ENCODE data around the gene MCRIP1.

Gene MCRIP1

DNA sequence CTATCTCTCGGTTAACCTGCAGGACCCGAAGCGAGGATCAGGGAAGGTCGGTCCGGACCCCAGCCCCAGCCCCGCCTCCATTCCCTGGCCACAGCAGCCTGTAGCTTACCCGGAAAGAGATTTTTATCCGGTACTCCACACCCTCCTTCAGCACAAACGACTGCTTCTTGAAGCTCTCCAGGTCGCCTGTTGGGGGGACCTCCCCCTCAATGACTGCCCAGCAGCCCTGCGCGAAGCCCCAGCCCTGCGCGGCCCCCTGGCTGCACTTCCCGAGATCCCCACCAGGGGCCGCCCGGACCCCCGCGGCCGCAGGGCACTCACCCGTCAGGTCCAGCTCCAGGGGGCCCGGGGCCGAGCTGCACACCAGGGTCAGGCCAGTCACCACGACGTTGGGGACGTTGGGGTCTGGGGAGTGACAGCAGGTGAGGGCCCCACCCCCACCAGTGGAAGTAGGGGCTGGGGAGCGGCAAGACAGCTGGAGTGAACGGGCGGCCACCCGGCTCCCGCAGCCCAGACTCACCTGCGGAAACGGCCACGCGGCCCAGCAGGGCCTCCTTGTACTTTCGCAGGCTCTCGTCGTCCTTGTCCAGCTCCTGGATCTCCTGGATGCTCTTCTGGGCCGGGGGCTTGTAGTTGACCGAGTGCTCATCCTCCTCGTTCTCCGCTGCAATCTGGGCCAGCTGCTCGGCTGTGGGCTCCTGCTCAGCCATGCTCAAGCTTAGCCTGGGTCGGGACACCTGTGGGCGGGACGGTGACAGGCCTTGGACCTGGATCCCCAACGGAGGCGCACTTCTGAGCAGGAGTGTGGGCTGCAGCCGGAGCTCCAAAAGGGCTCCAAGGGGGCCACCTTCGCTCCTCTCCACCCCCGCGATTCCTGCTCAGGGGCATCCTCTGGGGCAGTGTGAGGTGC, 36.4 kb upstream of the MCRIP1 start:
- peaks cover 55 to 63% (median 61%) of the 10 kb centered on the region in 11 experiments for H4K20me1 ChIP-seq
- no peaks in the 10 kb centered on the region for H3K9me3 ChIP-seq (replicated peaks in 1 of 11)
- H3K4me3 ChIP-seq = peak overlapping the region; percentile 76 to 99 (median 96)
- H3K4me1 ChIP-seq = peaks cover 58 to 80% (median 71%) of the 10 kb centered on the region in 10 experiments
- H3K36me3 ChIP-seq = peaks cover 24 to 53% (median 39%) of the 10 kb centered on the region in 11 experiments
- no peaks in the 10 kb centered on the region for H3K27me3 ChIP-seq
- H3K9ac ChIP-seq = peak overlapping the region; percentile 95 to 100 (median 100)
- H3K27ac ChIP-seq = peak overlapping the region; percentile 96 to 100 (median 100); a peak in 21 of 22 replicates
- TF ChIP-seq Cebpa-rat (IDR thresholded peaks at IDR 0.05) = no peak
- H3K4me2 ChIP-seq = peak overlapping the region; percentile 89 to 99 (median 97)

DNA sequence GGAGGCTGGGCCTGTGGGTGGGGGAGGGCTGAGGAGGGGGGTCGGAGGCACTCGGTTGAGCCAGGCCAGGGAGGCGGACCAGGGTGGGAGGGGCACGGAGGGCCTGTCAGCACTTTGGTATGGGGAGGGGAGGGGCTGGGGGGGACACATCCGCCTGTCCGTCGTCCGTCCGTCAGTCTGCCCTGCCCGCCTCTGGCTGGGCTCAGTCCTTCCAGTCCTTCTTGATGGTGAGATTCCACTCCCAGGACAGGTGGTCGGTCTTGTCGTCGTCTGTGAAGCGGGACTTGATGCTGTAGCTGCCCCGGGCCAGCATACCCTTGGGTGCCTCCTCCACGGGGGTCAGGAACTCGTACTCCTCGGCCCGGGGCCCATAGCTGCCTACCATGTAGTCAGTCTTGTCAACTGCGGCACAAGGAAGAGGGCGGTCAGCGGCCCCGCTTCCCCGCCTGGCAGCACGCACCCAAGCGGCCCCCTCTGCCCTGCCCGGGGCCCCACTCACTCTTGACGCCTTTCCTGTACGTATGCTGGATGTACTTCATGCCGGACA, 35.7 kb upstream of the MCRIP1 start:
- Histone ChIP-seq H3K9ac (peak overlapping the region; percentile 95 to 100 (median 100); a peak in 21 of 22 replicates), H4K20me1 (peaks cover 55 to 70% (median 68%) of the 10 kb centered on the region in 11 experiments), H3K36me3 (peaks cover 24 to 53% (median 42%) of the 10 kb centered on the region in 11 experiments), H3K4me3 (peak overlapping the region; percentile 76 to 99 (median 96)), H3K27me3 (no peaks in the 10 kb centered on the region), H3K27ac (peak overlapping the region in 8 of 11 experiments; percentile 40 to 100 (median 100); a peak in 8 of 22 replicates), H3K4me1 (peaks cover 65 to 85% (median 75%) of the 10 kb centered on the region in 10 experiments), H3K4me2 (peak overlapping the region; percentile 89 to 99 (median 97)), H3K9me3 (replicated peaks in 1 of 11) (no peaks in the 10 kb centered on the region)
- TF ChIP-seq Cebpa-rat (IDR thresholded peaks at IDR 0.05) = no peak

DNA sequence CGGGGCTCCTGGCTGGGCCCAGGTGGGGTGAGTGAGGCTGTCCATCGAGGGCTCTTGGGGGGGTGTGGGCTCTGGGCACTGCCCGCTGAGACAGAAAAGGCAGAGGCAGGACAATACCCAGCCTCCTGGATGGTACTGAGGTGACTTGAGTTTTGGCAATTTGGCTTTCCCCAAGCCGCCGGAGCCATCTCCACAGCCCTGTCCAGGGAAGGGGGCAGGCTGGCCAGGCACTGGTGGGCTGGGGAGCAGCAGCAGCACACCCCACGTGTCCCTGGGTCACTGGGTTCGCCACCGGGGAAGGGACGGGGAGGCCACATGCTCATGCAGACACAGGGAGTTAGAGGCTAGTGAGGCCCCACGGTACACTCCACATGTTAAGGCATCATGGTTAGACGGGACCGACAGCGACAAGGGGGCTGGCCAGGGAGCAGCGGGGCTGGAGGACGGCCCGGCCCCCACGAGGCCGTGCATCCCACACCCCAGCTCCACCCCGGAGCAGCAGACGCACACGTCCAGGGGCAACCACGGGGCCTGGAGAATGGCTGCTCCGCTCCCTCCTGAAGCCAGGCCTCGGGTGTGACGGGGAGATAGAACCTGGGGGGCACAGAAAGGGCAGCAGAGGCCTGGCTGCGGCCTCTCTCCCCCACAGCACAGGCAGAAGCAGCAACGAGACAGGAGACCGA, 35.0 kb upstream of the MCRIP1 start:
- Histone ChIP-seq H3K9me3 (replicated peaks in 1 of 11) (no peaks in the 10 kb centered on the region), H3K4me2 (peak overlapping the region; percentile 53 to 99 (median 68)), H3K4me1 (peaks cover 68 to 85% (median 78%) of the 10 kb centered on the region in 10 experiments), H3K27me3 (no peaks in the 10 kb centered on the region), H4K20me1 (peaks cover 55 to 75% (median 68%) of the 10 kb centered on the region in 11 experiments), H3K27ac (peak overlapping the region in 10 of 11 experiments; percentile 34 to 78 (median 55); a peak in 15 of 22 replicates), H3K4me3 (no peak overlapping the region), H3K9ac (peak overlapping the region; percentile 47 to 88 (median 60); a peak in 20 of 22 replicates), H3K36me3 (peaks cover 24 to 58% (median 46%) of the 10 kb centered on the region in 11 experiments)
- TF ChIP-seq Cebpa-rat (IDR thresholded peaks at IDR 0.05) = no peak

DNA sequence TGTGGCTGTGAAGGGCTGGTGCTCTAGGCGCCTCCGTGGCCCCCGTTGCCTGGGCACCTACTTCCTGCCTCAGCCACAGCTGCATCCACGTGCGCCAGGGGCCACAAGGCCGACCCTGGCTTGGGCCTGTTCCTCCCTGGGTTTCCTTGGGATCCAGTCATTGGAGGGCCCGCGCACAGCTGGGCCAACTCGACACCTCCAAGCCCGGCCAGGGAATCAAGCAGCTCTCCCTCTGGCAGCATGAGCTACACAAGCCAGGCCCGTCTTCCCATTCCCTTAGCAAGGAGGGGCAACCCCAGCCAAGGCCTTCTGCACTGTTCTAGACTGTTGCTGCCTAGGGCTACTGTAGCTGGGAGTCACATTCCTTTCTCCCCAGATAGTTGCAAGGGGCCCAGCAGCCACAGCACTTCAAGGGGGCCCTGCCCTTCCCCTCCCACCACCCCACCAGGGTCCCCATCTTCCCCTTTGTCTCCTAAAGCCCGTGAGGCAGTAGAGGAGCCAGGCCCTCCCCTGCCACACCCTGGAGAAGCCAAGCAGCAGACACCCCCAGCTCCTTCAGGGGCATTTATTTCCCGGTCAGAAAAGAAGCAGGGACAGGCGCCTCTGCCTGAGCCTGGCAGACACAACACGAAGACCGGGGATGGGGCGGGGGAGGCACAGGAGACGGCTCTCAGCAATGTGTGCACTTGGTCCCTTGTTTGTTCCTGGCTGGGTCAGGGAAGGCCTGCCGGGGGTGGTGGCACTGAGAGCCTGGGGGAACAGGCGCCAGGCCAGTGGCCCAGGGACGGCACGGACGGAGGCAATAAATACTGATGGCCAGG, 34.3 kb upstream of the MCRIP1 start:
- H3K4me1 ChIP-seq = peaks cover 68 to 85% (median 78%) of the 10 kb centered on the region in 10 experiments
- H3K4me2 ChIP-seq = peak overlapping the region; percentile 53 to 99 (median 68)

DNA sequence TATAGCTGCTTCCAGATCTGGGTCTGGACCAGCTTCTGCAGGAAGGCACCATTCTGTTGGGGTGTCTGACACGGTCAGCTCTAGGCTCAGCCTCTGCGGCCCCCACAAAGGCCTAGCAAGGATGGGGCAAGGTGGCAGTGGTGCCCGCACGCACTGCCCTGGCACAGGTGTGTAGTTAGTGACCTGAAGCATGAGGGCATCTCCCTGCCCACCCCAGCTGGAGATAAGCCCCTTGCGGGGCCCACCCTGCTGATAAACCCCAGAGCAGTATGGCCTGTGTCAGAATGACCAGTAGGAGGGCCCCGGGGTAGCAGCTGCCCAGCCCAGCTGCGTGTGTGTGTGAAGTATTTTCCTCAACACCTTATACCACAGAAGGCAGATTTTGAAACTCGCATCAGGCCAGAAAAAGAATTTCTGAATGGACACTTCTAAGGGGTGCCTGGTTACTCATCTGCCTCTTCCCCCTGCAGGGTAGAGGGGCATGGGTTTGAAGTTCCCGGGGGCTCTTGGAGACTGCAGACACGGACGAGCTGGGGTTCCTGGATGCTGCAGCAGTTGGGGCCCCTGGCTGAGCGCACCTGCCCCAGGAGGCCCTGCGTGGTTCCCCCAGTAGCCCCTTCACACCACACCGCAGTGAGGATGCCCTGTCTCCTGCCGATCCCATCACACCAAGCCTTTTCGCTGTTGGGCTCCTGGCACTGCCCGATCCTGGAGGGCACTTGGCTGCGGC, 33.5 kb upstream of the MCRIP1 start:
- H3K9me3 ChIP-seq (replicated peaks in 1 of 11) = no peaks in the 10 kb centered on the region
- H3K4me1 ChIP-seq = peaks cover 70 to 85% (median 80%) of the 10 kb centered on the region in 10 experiments
- peak overlapping the region; percentile 47 to 88 (median 60); a peak in 19 of 22 replicates for H3K9ac ChIP-seq
- peak overlapping the region in 10 of 11 experiments; percentile 34 to 78 (median 55); a peak in 19 of 22 replicates for H3K27ac ChIP-seq
- peaks cover 55 to 77% (median 68%) of the 10 kb centered on the region in 11 experiments for H4K20me1 ChIP-seq
- H3K27me3 ChIP-seq = no peaks in the 10 kb centered on the region
- no peak for TF ChIP-seq Cebpa-rat (IDR thresholded peaks at IDR 0.05)
- peak overlapping the region; percentile 53 to 99 (median 68) for H3K4me2 ChIP-seq
- peaks cover 24 to 63% (median 46%) of the 10 kb centered on the region in 11 experiments for H3K36me3 ChIP-seq
- 0 out of 20 replicates have a peak overlapping the region, but pooled peaks of 1 of the 10 experiments have one; percentile 1 for H3K4me3 ChIP-seq

More for the DNA sequence above, 34.3 kb upstream of the MCRIP1 start:
- Histone ChIP-seq H3K27ac (peak overlapping the region in 10 of 11 experiments; percentile 34 to 78 (median 55); a peak in 19 of 22 replicates), H3K4me3 (0 out of 20 replicates have a peak overlapping the region, but pooled peaks of 1 of the 10 experiments have one; percentile 1), H3K36me3 (peaks cover 24 to 63% (median 46%) of the 10 kb centered on the region in 11 experiments), H4K20me1 (peaks cover 55 to 77% (median 68%) of the 10 kb centered on the region in 11 experiments), H3K27me3 (no peaks in the 10 kb centered on the region), H3K9ac (peak overlapping the region; percentile 47 to 88 (median 60); a peak in 20 of 22 replicates), H3K9me3 (replicated peaks in 1 of 11) (no peaks in the 10 kb centered on the region)
- no peak for TF ChIP-seq Cebpa-rat (IDR thresholded peaks at IDR 0.05)

DNA sequence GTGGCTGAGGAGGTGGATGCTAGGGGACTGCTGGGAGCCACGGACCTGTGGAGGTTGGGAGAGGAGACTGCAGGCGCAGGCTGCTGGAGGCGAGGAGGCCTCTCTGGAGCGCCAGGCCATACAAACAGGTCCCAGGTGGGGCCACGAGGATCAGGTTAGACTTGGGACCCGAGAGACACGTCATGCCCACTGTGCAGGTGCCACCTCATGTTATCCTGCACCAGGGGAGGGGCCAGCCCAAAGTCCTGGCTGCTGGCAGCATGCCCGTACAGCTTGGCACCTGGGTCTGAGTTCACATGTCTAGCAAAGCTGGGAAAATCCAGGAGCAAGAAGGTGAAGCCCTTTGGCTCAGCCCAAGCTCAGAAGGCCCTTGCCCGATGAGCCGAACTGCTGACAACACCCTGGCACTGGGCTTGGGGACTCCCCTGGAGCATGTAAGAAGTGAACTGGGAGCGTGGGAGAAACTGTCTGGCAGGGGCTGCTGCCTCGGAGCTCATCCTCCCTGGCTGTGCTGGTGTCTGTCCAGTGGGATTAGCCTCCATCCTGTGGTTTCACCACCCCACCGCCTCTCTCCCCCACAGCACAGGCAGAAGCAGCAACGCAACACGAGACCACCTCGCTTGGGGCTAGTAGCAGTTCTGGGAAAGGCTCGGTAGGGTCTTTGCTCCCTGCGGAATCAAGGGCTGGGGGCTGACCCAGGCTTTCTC, 32.8 kb upstream of the MCRIP1 start:
- Histone ChIP-seq H3K27ac (peak overlapping the region in 8 of 11 experiments; percentile 6 to 78 (median 55); a peak in 11 of 22 replicates), H3K9me3 (replicated peaks in 1 of 11) (no peaks in the 10 kb centered on the region), H4K20me1 (peaks cover 55 to 77% (median 68%) of the 10 kb centered on the region in 11 experiments), H3K36me3 (peaks cover 24 to 63% (median 46%) of the 10 kb centered on the region in 11 experiments), H3K9ac (peak overlapping the region in 10 of 11 experiments; percentile 37 to 88 (median 58); a peak in 17 of 22 replicates), H3K4me1 (peaks cover 70 to 84% (median 81%) of the 10 kb centered on the region in 10 experiments), H3K4me3 (no peak overlapping the region), H3K27me3 (no peaks in the 10 kb centered on the region), H3K4me2 (peak overlapping the region; percentile 53 to 99 (median 68))
- no peak for TF ChIP-seq Cebpa-rat (IDR thresholded peaks at IDR 0.05)

DNA sequence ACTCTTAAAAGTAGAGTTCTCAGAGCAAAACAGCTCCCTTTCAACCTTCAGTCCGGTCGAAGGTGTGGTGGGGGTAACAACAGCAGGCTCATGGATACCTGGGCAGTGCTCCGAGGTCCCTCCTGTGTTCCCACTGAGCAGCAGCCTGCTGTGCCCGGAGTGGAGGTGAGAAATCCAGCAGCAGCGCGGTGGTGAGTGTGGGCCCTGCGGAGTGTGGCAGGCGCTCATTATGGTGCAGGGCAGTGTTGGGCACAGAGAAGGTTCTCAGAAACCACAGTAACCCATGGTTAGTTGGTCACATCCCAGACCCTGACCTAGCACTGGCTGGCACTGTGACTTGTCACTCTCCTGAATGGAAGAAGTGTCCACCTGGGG, 32.3 kb upstream of the MCRIP1 start:
- peak overlapping the region in 3 of 11 experiments; percentile 27 to 67 (median 55); a peak in 4 of 22 replicates for H3K27ac ChIP-seq
- no peaks in the 10 kb centered on the region for H3K9me3 ChIP-seq (replicated peaks in 1 of 11)
- H3K9ac ChIP-seq = peak overlapping the region in 10 of 11 experiments; percentile 37 to 88 (median 58); a peak in 10 of 22 replicates
- no peaks in the 10 kb centered on the region for H3K27me3 ChIP-seq
- no peak overlapping the region for H3K4me3 ChIP-seq
- peak overlapping the region; percentile 53 to 99 (median 68); a peak in 16 of 22 replicates for H3K4me2 ChIP-seq
- peaks cover 50 to 74% (median 64%) of the 10 kb centered on the region in 11 experiments for H4K20me1 ChIP-seq
- H3K4me1 ChIP-seq = peaks cover 70 to 84% (median 81%) of the 10 kb centered on the region in 10 experiments
- no peak for TF ChIP-seq Cebpa-rat (IDR thresholded peaks at IDR 0.05)
- H3K36me3 ChIP-seq = peaks cover 24 to 63% (median 45%) of the 10 kb centered on the region in 11 experiments

Data from BLaER1 treated with 17β-estradiol and CSF1 and Interleukin-3, amounts not matched to agents 10 nM and 100 nM (cell line).